ENCODE data around the gene KLHDC9. TPM values are rescaled to one million over a fixed set of nuclear protein-coding genes. Genes with fewer than 3 reads are reported as not detected.

KLHDC9 gene, protein sequence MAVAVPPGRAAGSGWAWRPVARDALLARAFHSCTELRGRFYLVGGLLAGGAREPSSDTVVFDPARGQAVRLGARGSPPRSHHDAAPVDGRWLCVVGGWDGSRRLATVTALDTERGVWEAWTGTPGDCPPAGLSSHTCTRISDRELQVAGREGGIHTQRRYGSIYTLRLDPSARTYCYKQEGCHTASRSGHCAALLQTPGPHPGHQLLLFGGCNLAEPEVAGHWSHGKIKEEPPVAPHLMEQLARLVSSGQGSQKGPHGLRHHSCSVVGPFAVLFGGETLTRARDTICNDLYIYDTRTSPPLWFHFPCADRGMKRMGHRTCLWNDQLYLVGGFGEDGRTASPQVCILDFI
- total RNA-seq, result 0.77 and 3.0 TPM in 2 replicates
- 0.95 and 1.5 TPM in 2 replicates for polyA plus RNA-seq
- polyA plus RNA-seq (2012), result 0.68 and 1.8 TPM in 2 replicates
- polyA minus RNA-seq (ENCODE audit: low replicate concordance), result not detected in 2 replicates

DNA sequence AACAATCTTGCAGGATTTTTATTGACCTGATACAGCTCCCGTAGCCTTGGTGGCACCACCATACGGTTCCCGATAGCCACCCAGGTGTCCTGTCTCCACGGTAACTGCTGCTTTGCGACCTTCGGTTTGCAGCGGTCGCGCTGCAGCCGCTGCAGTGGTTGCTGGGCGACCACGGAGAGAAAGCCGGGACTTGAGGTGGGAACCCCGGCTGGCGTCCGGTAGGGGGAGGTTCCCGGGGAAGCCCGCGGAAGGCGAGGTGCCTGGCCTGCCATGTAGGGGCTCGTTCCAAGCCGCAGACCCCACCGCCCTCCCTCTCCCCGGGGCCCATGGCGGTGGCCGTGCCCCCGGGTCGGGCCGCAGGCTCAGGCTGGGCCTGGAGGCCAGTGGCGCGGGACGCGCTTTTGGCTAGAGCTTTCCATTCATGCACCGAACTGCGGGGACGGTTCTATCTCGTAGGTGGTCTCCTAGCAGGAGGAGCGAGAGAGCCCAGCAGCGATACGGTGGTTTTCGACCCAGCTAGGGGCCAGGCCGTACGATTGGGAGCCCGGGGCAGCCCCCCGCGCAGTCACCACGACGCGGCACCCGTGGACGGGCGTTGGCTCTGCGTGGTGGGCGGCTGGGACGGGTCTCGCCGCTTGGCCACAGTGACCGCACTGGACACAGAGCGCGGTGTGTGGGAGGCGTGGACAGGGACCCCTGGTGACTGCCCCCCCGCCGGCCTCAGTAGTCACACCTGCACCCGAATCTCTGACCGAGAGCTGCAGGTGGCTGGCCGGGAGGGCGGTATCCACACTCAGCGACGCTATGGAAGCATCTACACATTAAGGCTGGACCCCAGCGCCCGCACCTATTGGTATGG is at the start of gene KLHDC9:
TSS of gene KLHDC9 (plus strand) at position 152 of the 859 bp plus-strand sequence. CDS start at position 327, 175 bp downstream.
- peak within 1 kb of the TSS; percentile 61 to 80 (median 64) for H3K4me3 ChIP-seq (replicated peaks in 1 of 4; ENCODE audit: control extremely low read depth in 1 of 4, insufficient read depth in 1 of 4, low read depth in 3 of 4, low read length in 4 of 4)
- H3K79me2 ChIP-seq (ENCODE audit: control insufficient read depth, insufficient read depth, low read length), result peaks cover 3% of the 10 kb centered on the region
- H3K27ac ChIP-seq (ENCODE audit: insufficient read depth, low read length), result peak within 1 kb of the TSS; percentile 34
- peak; percentile 75 to 87 for DNase-seq (ENCODE audit: low read depth in 2 of 2)
- H3K27me3 ChIP-seq (ENCODE audit: control insufficient read depth, insufficient read depth, low read length), result no peaks in the 10 kb centered on the region
- no peaks in the 10 kb centered on the region for H4K20me1 ChIP-seq (ENCODE audit: control insufficient read depth, extremely low read depth, insufficient read depth, low read length)
- peak within 1 kb of the TSS; percentile 45 for H3K9ac ChIP-seq (ENCODE audit: insufficient read depth, low read length)
- H2AFZ ChIP-seq (ENCODE audit: low read length), result peak within 1 kb of the TSS; percentile 67
- H3K9me3 ChIP-seq (ENCODE audit: control insufficient read depth, insufficient read depth, low read depth, low read length), result no peaks in the 10 kb centered on the region
- TF ChIP-seq, protein P1, sequence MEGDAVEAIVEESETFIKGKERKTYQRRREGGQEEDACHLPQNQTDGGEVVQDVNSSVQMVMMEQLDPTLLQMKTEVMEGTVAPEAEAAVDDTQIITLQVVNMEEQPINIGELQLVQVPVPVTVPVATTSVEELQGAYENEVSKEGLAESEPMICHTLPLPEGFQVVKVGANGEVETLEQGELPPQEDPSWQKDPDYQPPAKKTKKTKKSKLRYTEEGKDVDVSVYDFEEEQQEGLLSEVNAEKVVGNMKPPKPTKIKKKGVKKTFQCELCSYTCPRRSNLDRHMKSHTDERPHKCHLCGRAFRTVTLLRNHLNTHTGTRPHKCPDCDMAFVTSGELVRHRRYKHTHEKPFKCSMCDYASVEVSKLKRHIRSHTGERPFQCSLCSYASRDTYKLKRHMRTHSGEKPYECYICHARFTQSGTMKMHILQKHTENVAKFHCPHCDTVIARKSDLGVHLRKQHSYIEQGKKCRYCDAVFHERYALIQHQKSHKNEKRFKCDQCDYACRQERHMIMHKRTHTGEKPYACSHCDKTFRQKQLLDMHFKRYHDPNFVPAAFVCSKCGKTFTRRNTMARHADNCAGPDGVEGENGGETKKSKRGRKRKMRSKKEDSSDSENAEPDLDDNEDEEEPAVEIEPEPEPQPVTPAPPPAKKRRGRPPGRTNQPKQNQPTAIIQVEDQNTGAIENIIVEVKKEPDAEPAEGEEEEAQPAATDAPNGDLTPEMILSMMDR (conservative IDR thresholded peaks at IDR 0.05 in 1 of 2, IDR thresholded peaks at IDR 0.05 in 1 of 2; ENCODE audit: low read depth in 1 of 2, low read length in 2 of 2), result no peak
- TF ChIP-seq EZH2 (IDR thresholded peaks at IDR 0.05; ENCODE audit: low read length, missing control alignments), result no peak
- peaks cover 4% of the 10 kb centered on the region for H3K36me3 ChIP-seq (ENCODE audit: control insufficient read depth, insufficient read depth, low read length)
- H3K4me1 ChIP-seq (ENCODE audit: control insufficient read depth, extremely low read depth, insufficient read depth, low read length), result peaks cover 7% of the 10 kb centered on the region
- H3K4me2 ChIP-seq (ENCODE audit: extremely low read depth, insufficient read depth, low read length), result peak within 1 kb of the TSS; percentile 98

DNA sequence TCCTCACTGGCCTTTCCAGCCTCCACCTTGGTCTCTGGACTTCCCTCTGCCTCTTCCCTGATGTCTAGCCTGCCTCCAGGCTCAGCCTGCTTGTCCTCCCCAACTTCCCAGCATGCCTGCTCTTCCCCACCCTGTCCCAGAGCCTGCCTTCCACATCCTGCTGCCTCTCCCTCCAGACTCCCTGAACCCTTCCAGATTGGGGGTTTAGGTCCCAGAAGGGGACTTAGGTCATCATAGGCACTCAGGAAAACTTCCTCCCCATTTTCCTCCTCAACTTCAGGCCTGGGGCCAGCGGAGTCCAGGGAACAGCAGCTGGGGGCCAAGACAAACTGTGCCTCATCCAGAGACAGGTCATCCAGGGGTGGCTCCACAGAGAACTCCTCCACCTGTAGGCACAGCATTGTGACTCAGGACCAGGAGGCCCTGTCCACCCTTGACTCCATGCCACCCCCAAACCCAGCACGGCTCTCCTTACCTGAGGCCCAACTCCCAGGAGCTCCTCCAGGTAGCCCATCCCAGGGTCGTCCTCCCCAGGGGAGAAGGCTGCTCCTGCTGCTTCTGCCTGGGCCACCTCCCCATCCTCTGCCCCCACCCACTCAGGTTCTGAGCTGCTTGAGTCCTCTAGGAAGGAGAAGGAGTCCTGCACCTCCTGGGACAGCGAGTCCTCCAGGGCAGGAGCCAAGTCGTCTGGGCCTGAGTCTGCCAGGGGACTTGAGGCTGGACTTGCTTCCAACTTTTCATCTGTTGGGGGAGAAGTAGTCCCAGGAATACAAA is 49.0 kb upstream of the KLHDC9 start:
- Histone ChIP-seq H4K20me1 (ENCODE audit: control insufficient read depth, extremely low read depth, insufficient read depth, low read length) (no peaks in the 10 kb centered on the region), H3K4me3 (replicated peaks in 1 of 4; ENCODE audit: control extremely low read depth in 1 of 4, insufficient read depth in 1 of 4, low read depth in 3 of 4, low read length in 4 of 4) (no peak overlapping the region), H3K4me2 (ENCODE audit: extremely low read depth, insufficient read depth, low read length) (no peak overlapping the region), H3K9ac (ENCODE audit: insufficient read depth, low read length) (no peak overlapping the region), H3K27me3 (ENCODE audit: control insufficient read depth, insufficient read depth, low read length) (no peaks in the 10 kb centered on the region), H3K79me2 (ENCODE audit: control insufficient read depth, insufficient read depth, low read length) (peaks cover 5% of the 10 kb centered on the region), H3K36me3 (ENCODE audit: control insufficient read depth, insufficient read depth, low read length) (no peaks in the 10 kb centered on the region), H2AFZ (ENCODE audit: low read length) (no peak overlapping the region), H3K9me3 (ENCODE audit: control insufficient read depth, insufficient read depth, low read depth, low read length) (no peaks in the 10 kb centered on the region), H3K4me1 (ENCODE audit: control insufficient read depth, extremely low read depth, insufficient read depth, low read length) (no peaks in the 10 kb centered on the region), H3K27ac (ENCODE audit: insufficient read depth, low read length) (no peak overlapping the region)
- DNase-seq (ENCODE audit: low read depth in 2 of 2), result no peak
- no peak for TF ChIP-seq EZH2 (IDR thresholded peaks at IDR 0.05; ENCODE audit: low read length, missing control alignments)
- TF ChIP-seq, protein P1 (conservative IDR thresholded peaks at IDR 0.05 in 1 of 2, IDR thresholded peaks at IDR 0.05 in 1 of 2; ENCODE audit: low read depth in 1 of 2, low read length in 2 of 2), result no peak

All from fibroblast of lung (primary cell).